ENCODE results near the gene FNDC11. TPM values are rescaled to one million over a fixed set of nuclear protein-coding genes. Genes with fewer than 3 reads are reported as not detected.

Gene FNDC11
- polyA plus RNA-seq, 3 donors = 0.17 to 1.0 (median 0.36) TPM

DNA sequence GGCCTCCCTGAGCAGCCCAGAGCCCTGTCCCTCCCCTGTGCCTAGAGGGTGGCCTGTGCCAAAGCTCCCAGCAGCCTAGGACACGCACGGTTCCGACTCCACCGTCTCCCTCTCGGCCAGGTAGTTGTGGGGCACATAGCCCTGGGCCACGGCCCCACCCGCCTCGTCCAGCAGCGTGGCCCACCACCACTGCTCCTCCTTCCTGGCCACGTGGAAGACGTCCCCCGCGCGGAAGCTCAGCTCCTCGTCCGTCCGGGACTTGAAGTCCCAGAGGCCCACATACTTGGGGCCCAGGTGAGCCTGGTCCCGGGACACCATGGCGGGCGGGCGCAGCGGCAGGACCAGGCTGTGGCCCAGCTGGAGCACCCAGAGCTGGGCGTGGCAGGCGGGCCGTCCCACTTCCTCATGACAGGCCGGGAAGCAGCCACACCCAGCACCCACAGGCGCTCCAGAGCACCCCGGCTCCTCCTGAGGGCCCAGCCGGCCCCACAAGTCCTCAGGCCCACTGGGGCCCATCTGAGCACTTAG is 16.9 kb upstream of the FNDC11 start, which contains the start of gene PTK6:
Gene PTK6, minus strand, starts transcription at position 380 of the 528 bp plus-strand sequence. Its CDS starts 62 bp downstream, at position 318.
- 58 to 74% (median 67%) methylated on average over 20 to 29 of the region's 29 CpGs for WGBS, 3 donors
- no peak within 1 kb of the TSS for H3K27ac ChIP-seq (ENCODE audit: low read depth, low read length)

DNA sequence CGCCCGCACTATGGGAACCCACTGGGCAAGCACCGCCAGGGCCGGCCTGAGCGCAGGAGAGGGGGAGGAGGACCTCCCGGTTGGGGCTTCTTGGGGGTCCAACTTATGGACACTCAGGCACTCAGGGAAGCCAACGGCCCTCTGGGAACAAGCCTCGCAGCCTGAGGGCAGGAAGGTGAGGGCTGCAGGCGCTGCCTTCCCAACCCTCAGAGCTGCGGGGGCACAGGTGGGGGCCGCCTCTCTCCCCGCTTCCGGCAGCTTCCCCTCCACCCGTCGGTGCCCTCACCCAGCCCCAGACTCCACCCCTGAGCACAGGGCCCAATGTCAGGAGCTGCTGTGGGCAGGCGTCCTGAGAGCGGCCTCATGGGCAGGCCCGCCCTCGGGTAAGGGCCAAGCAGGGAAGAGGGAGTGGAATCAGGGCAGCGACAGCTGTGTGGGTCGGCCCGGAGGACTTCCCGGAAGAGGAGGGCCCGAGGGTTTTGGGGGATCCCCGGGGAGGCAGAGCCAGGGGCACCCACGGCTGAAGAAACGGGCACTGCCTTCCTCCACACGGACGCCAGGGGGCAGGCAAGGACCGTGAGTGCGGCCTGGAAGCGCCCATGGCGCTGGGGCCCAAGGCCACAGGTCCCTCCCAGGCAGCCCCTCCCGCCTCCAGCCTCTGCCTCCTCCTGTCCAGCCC is 16.3 kb upstream of the FNDC11 start:
- no peak overlapping the region for H3K27ac ChIP-seq (ENCODE audit: low read depth, low read length)
- 8 to 13% (median 11%) methylated on average over 28 to 34 of the region's 34 CpGs for WGBS, 3 donors

DNA sequence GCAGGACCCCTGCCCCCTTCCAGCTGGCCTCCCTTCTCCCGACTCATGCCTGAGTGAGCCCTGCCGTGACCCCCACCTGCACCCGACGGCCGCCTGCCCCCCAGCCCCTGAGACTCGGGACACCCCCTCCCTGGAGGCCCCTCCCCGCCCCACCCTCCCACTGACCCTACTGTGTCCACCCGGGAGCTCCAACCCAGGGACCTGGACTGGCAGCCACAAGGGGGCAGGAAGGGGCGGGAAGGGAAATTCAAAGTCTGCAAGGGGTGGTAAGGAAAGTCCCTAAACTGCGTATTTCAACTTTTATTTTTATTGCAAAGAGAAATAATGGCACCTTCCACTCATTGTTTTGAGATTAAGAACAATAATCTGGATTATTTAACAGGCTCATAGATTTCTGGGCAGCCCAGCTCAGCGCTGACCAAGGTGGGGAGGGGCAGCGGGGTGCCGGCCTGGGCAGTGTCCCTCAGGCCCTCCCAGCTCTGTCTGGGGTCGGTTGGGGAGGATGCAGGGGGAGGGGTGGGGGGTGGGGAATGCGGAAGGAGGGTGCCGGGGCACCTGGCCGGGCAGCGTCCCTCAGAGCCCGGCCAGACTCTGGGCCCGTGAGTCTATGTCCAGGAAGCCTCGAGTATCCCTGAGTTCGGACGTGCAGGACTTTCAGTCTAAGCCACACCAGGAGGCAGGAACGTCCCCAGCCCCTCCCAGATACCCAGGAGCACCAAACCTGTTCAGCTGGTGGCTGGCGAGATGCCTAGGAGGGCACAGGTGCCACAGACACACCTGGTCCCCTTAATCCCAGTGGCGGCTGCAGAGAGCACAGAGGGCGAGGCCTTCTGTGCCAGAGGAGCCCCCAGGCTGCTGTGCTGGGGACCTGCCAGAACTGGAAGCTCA is 15.5 kb upstream of the FNDC11 start:
- 28 to 44% (median 41%) methylated on average over 22 to 27 of the region's 27 CpGs for WGBS, 3 donors

DNA sequence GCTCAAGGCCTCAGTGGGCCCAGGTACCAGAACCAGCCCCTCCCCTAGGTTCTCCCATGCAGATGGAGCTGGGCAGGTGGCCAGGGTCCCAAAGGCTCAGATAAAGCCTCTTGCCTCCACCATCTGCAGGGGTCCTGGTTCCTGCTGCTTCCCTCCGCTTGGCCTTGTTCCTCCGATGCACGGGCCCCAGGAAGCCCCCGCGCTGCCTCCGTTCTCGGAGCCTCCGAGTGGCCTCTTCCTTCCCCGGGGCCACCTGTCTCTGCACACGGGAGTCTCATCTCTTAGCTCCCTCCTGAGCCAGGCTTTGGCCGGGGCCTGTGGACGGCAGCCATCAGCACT is 14.9 kb upstream of the FNDC11 start:
- WGBS, 3 donors = 68 to 74% (median 70%) methylated on average over 12 of the region's 12 CpGs

More for the DNA sequence above, 15.5 kb upstream of the FNDC11 start:
- no peak overlapping the region for H3K27ac ChIP-seq (ENCODE audit: low read depth, low read length)

DNA sequence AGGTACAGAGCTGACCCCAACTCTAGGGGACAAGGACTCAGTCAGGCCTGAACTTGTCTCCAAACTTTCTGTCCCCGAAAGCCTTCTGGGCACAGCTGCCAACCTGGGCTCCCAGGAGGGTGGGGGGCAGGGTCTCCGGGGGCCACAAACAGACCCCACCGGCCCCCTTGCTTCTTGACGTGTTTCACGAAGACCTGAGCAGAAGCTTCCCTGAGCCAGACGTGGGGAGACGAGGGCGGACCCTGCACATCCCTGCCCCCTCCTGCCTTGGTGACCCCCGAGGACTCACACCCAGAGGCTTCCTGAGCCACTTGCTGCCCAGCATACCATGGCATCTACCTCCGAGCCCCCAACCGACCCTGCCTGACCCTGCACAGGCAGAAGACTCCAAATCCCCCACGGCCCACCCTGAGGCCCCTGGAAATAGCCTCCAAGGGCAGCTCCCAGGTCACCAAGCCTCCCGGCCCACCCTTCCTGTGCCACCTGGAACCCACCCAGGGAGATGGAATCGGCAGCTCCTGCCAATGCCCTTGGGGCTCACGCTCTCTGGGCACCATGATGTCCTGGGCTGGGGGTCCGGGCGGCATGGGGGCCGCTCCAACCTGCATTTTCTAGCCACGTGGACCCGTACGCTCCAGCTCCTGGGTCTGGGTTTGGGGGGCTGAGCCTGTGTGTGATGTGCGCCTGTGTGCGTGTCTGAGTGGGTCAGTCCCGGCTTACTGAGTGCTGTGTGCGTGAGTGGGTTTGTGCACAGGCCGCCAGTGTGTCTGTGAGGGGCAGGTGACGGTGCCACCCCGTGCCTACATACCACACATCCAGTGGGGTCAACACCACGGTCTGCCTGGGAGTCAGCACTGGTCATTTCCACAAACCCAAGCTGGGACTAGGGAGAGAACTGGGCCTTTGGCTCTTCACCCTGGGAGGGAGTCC is 14.3 kb upstream of the FNDC11 start:
- H3K27ac ChIP-seq (ENCODE audit: low read depth, low read length) = no peak overlapping the region
- WGBS, 3 donors = 88 to 91% (median 90%) methylated on average over 29 of the region's 29 CpGs

More for the DNA sequence above, 14.9 kb upstream of the FNDC11 start:
- H3K27ac ChIP-seq (ENCODE audit: low read depth, low read length) = no peak overlapping the region

DNA sequence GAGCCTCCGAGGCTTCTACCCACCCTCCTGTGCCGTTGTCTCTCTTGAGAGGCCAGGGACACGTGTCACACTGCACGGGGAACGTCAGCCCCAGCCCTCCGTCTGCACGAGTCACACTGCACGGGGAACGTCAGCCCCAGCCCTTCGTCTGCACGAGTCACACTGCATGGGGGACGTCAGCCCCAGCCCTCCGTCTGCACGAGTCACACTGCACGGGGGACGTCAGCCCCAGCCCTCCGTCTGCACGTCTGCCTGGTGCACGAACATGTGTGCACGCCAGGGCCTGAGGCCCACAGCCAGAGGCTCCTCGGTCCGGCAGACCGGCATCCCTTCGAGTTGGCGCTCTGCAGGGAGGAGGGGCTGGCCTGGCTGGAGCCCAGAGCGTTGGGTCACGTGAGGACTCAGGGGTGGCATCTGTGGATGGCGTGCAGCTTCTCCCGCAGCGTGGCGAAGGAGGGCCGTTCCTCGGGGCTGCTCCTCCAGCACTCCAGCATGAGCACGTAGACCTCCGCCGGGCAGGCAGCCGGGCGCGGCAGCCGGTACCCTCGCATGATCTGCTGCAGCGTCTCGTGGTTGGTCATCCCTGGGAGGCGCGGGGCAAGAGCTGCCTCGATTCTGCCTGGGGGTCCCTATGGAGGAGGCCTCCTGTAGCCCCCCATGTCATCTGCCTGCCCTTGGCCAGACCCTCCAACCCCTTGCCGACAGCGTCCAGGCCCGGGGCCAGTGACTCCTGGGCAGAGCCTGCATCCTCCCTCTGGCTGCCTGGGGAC is 13.4 kb upstream of the FNDC11 start:
- WGBS, 3 donors = 66 to 78% (median 70%) methylated on average over 36 to 49 of the region's 49 CpGs
- no peak overlapping the region for H3K27ac ChIP-seq (ENCODE audit: low read depth, low read length)

DNA sequence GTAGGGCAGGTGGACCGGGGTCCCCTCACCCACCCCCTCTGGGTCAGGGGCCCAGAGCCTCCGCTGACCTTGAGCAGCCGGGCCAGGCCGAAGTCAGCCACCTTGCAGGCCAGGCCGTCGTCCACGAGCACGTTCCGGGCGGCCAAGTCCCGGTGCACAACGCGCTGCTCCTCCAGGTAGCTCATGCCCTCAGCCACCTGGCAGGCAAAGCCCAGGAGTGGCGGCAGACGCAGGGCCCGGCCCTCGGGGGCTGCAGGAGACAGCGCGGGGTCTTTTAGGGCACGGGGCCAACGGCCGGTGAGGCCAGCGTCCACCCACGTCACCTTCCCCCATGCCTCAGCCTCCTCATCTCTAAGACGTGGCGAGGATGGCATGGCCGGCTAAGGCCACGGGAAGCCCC is 12.6 kb upstream of the FNDC11 start:
- H3K27ac ChIP-seq (ENCODE audit: low read depth, low read length) = no peak overlapping the region
- 85 to 93% (median 88%) methylated on average over 28 of the region's 28 CpGs for WGBS, 3 donors

DNA sequence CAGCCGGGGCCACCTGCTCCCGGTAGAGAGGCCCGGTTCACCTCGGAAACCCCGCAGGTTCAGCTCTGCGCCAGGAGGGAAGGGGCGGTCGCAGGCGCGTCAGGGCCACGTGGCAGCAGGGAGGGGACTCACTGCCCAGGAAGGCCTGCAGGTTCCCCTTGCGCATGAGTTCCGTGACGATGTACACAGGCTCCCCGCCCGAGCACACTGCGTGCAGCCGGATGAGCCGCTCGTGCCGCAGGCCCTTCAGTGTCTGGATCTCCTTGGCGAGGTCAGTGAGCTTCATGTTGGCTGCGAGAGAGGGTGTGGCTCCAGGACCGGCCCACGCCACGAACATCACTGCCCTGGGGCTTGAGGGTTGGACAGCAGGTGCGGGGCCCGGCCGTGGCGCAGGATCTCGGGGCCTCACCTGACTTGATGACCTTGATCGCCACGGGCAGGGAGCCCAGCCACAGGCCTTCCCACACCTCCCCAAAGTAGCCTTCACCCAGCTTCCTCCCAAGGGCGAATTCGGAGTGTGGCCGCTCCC is 11.9 kb upstream of the FNDC11 start:
- 71 to 86% (median 83%) methylated on average over 31 to 36 of the region's 36 CpGs for WGBS, 3 donors
- H3K27ac ChIP-seq (ENCODE audit: low read depth, low read length) = no peak overlapping the region

DNA sequence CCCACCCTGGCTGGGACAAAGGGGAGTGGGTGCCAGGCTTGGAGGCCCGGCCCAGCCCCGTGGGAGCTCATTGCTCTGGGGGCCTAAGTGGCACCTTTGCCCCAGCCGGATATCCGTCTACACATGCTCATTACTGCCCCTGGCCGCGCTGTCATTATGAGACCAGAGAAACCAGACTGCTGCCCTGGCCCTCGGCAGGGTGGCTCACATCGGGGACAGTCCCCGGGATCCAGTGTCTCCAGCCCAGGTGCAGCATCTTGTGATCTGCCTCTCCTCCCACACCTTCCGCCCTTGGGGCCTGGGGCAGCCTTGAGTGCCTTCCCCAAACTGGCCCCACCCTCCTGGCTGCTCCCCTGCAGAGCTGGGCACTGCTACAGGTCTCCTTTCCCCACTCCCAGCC is 11.3 kb upstream of the FNDC11 start:
- 73 to 80% (median 79%) methylated on average over 10 of the region's 10 CpGs for WGBS, 3 donors
- H3K27ac ChIP-seq (ENCODE audit: low read depth, low read length) = no peak overlapping the region

DNA sequence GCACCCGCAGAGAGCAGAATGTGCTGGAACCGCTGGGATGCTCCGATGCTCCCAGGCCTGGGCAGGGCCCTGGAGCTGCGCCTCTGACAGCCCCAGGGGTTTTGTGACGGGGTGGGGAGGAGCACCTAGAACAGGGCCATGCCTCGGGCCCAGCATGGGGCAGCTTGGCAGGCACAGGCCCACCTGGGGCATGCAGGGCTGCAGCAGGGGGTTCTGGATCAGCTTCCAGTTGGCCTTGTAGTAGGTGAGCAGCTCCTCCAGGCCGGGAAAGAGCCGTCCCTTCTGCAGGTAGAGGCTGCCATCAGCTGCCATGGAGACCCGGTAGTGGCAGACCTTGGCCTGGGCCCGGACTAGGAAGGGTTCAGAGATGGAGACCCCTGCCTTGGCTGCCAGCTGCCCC is 10.8 kb upstream of the FNDC11 start:
- no peak overlapping the region for H3K27ac ChIP-seq (ENCODE audit: low read depth, low read length)
- 88 to 95% (median 90%) methylated on average over 10 of the region's 10 CpGs for WGBS, 3 donors

DNA sequence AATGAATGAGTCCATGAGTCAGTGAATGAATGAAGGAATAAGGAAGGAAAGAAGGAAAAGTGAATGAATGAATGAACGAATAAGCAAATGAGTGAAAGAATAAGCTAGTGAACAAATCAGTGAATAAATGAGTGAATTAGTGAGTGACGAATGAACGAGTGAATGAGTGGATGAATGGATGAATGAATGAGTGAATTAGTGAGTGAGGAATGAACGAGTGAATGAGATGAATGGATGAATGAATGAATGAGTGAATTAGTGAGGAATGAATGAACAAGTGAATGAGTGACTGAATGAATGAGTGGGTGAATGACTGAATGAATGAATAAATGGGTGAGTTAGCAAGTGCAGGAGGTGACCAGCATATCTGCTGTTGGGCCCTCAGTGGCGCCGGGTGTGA is 10.2 kb upstream of the FNDC11 start:
- 89 to 93% (median 90%) methylated on average over 6 of the region's 6 CpGs for WGBS, 3 donors
- no peak overlapping the region for H3K27ac ChIP-seq (ENCODE audit: low read depth, low read length)

DNA sequence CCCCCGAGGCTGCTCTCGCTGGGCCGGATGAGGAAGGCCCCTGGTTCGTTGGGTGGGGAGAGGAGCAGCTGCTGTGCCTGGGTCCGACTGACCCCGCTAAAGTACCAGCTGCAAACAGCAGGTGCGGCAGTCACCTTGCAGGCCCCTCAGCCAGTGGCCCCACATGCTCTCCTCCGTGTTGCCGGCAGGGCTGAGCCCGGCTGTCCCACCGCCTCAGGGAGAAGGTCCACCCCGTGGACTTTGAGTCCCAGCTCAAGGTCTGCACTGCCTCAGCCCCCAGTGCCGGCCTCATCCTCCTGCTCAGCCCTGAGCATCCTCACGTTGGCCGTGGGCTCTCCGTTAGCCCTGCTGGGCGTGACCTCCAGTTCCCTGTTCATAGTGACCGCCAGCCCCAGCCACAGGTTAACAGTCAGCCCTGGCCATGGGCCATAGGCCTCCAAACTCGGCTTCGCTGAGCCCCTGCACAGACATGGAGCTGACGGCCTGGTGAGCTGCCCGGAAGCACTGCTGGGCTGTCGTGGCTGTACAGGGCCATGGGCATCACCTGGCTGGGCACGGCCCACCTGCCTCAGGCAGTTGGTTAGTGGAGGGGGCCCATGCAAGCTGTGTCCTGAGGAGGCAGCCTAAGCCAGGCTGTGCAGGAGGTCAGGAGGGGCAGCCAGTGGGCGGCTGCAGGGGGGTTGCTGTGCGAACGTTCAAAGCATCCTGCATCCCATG is 9.6 kb upstream of the FNDC11 start:
- WGBS, 3 donors = 61 to 75% (median 70%) methylated on average over 26 to 27 of the region's 27 CpGs
- H3K27ac ChIP-seq (ENCODE audit: low read depth, low read length) = no peak overlapping the region

DNA sequence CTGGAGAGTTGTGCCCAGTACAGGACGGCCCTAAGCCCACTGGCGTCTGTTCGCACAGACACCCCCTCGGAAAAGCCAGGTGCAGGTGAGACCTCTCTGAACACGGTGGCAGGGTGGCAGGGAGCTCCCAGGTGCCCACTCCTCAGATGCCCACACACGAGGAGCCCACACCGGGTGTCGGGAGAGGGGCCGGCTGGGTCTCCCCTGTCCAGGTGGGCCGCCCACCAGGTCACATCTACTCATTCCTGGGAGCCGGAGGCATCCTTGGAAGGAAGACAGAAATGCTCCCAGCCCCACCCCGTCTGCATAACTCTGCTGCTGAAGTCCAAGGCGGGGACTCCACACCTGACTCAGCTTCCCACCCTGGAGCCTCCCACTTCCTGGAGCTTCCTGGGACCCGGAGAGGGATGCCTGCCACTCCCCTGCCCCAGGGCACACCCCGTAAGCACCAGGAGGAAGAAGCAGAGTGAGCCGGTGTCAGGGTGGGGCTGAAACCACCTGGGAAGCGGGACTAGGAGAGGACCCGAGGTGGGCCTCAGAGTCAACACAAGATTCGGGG is 8.9 kb upstream of the FNDC11 start:
- WGBS, 3 donors = 70 to 77% (median 73%) methylated on average over 19 of the region's 19 CpGs
- no peak overlapping the region for H3K27ac ChIP-seq (ENCODE audit: low read depth, low read length)

DNA sequence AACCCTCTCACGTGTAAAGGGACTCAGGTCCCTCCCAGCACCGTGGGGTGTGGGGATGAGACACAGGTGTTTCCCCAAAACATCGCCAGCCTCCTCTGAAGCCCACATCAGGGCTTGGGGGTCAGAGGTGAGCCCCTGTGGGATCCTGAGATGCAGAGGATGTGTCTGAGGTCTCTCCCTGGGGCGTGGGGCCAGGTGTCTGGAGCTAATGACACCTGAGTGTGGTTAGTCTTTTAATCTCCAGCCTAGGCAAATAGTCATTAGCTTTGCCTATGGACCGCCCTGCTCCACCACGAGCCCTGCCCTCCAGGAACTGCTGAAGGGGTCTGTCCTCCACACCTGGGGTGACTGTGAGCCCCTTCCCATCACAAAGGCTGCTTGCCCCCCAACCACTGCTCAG is 8.1 kb upstream of the FNDC11 start:
- 57 to 64% (median 60%) methylated on average over 6 of the region's 6 CpGs for WGBS, 3 donors
- H3K27ac ChIP-seq (ENCODE audit: low read depth, low read length) = no peak overlapping the region

DNA sequence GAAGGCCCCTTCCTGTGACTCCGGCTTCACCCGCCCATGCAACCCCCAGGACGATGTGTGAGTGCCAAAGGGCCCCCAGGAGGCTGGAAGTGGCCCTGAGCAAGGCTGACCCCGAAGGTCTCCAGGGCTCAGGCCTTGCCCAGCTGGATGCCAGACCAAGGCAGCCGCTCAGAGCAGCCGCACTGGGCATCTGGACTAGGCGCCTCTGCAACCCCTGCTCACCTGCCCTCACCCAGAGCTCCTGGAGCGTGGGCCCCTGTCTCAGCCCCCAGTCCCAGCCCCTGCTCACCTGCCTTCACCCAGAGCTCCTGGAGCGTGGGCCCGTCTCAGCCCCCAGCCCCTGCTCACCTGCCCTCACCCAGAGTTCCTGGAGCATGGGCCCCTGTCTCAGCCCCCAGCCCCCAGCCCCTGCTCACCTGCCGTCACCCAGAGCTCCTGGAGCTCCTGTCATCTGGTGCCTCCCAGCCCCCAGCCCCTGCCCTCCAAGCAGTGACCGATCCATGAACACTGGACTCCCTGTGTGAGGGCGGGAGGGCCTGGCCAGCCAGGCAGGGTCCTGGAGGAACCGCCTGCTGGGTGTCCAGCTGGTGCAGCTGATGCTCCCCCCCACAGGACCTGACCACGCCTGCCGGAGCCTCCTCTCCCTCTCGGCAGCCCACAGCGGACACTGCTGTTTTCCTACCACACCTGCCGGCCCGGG is 7.6 kb upstream of the FNDC11 start:
- 73 to 78% (median 77%) methylated on average over 19 to 20 of the region's 20 CpGs for WGBS, 3 donors
- H3K27ac ChIP-seq (ENCODE audit: low read depth, low read length) = no peak overlapping the region
